Measurements from ENCODE around the gene FSTL4. TPM values are rescaled to one million over a fixed set of nuclear protein-coding genes. Genes with fewer than 3 reads are reported as not detected.

FSTL4 gene
- total RNA-seq, 1 donor from 2014 or later, result 0.67 TPM

- H3K4me1 ChIP-seq, result no peaks in the 10 kb centered on the region
- intact Hi-C loops (cut with DNase I), result no loop called here
- H3K36me3 ChIP-seq, result no peaks in the 10 kb centered on the region
- no peak overlapping the region for H3K27ac ChIP-seq
- DNase-seq (no peak), ATAC-seq (no peak)
- no peaks in the 10 kb centered on the region for H3K9me3 ChIP-seq
- TF ChIP-seq CTCF (IDR thresholded peaks at IDR 0.05), result no peak
- H3K27me3 ChIP-seq, result no peaks in the 10 kb centered on the region
- H3K4me3 ChIP-seq, result no peak overlapping the region
These were observed 284.4 kb downstream of the FSTL4 start for GRCh38 chr5:133327946-133328401.

- Histone ChIP-seq H3K27ac (no peak overlapping the region), H3K9me3 (no peaks in the 10 kb centered on the region), H3K36me3 (no peaks in the 10 kb centered on the region), H3K27me3 (no peaks in the 10 kb centered on the region), H3K4me3 (no peak overlapping the region), H3K4me1 (no peaks in the 10 kb centered on the region)
- DNase-seq, result no peak
- ATAC-seq, result no peak
- TF ChIP-seq CTCF (IDR thresholded peaks at IDR 0.05), result no peak
- intact Hi-C loops (cut with DNase I), result no loop called here
These were observed 286.0 kb downstream of the FSTL4 start for GRCh38 chr5:133326361-133326760.

- Histone ChIP-seq H3K36me3 (no peaks in the 10 kb centered on the region), H3K4me1 (no peaks in the 10 kb centered on the region), H3K9me3 (no peaks in the 10 kb centered on the region), H3K27ac (no peak overlapping the region), H3K4me3 (no peak overlapping the region), H3K27me3 (no peaks in the 10 kb centered on the region)
- TF ChIP-seq CTCF (IDR thresholded peaks at IDR 0.05), result no peak
- ATAC-seq (no peak), DNase-seq (no peak)
- intact Hi-C loops (cut with DNase I), result no loop called here
These were observed 286.5 kb downstream of the FSTL4 start for GRCh38 chr5:133325864-133326263.

GRCh38 chr5:133324926-133325325 is 287.4 kb downstream of the FSTL4 start:
- no peaks in the 10 kb centered on the region for H3K36me3 ChIP-seq
- no peak for TF ChIP-seq CTCF (IDR thresholded peaks at IDR 0.05)
- no peaks in the 10 kb centered on the region for H3K4me1 ChIP-seq
- DNase-seq (no peak), ATAC-seq (no peak)
- no peak overlapping the region for H3K27ac ChIP-seq
- no peaks in the 10 kb centered on the region for H3K9me3 ChIP-seq
- no peak overlapping the region for H3K4me3 ChIP-seq
- intact Hi-C loops (cut with DNase I), result no loop called here
- no peaks in the 10 kb centered on the region for H3K27me3 ChIP-seq

- DNase-seq (no peak), ATAC-seq (no peak)
- Histone ChIP-seq H3K27me3 (no peaks in the 10 kb centered on the region), H3K4me3 (no peak overlapping the region), H3K4me1 (no peaks in the 10 kb centered on the region), H3K9me3 (no peaks in the 10 kb centered on the region), H3K36me3 (no peaks in the 10 kb centered on the region), H3K27ac (no peak overlapping the region)
- no peak for TF ChIP-seq CTCF (IDR thresholded peaks at IDR 0.05)
- intact Hi-C loops (cut with DNase I), result no loop called here
These were observed 288.6 kb downstream of the FSTL4 start for GRCh38 chr5:133323494-133324457.
